HG03135 (cell line): ENCODE results near the gene MMD.

Source experiments
- ATAC-seq: cut with Tn5 transposase; IDR thresholded peaks from one replicate; pipeline ENCODE4 v1.9.1; 2021; ENCODE audit warnings: mild to moderate bottlenecking, moderate library complexity; ENCODE audit not compliant: unreplicated experiment

The MMD gene

GRCh38 chr17:55356434-55357328, 65.0 kb downstream of the MMD start:
- peak; percentile 97 for ATAC-seq

- ATAC-seq: no peak
These were observed 66.7 kb downstream of the MMD start for GRCh38 chr17:55354941-55355340.

- no peak for ATAC-seq
These were observed 67.6 kb downstream of the MMD start for GRCh38 chr17:55354010-55354409.

- no peak for ATAC-seq
These were observed 70.4 kb downstream of the MMD start for GRCh38 chr17:55351226-55351625.

GRCh38 chr17:55350825-55351205, 70.8 kb downstream of the MMD start:
- no peak for ATAC-seq

GRCh38 chr17:55348749-55349354, 72.8 kb downstream of the MMD start:
- ATAC-seq: peak; percentile 52

- ATAC-seq: no peak
These were observed 74.3 kb downstream of the MMD start for GRCh38 chr17:55347341-55347740.

GRCh38 chr17:55346658-55347057, 75.0 kb downstream of the MMD start:
- ATAC-seq: no peak

- ATAC-seq: no peak
These were observed 76.5 kb downstream of the MMD start for GRCh38 chr17:55345132-55345531.

- ATAC-seq: no peak
These were observed 77.1 kb downstream of the MMD start for GRCh38 chr17:55344514-55344997.

GRCh38 chr17:55343900-55344513, 77.6 kb downstream of the MMD start:
- ATAC-seq: no peak

- ATAC-seq: no peak
These were observed 78.6 kb downstream of the MMD start for GRCh38 chr17:55342800-55343585.
